Measurements from ENCODE around the gene CDC42SE2.
A peak's percentile ranks its signal among the peaks of the same experiment; 100 is the strongest.

The CDC42SE2 gene

DNA sequence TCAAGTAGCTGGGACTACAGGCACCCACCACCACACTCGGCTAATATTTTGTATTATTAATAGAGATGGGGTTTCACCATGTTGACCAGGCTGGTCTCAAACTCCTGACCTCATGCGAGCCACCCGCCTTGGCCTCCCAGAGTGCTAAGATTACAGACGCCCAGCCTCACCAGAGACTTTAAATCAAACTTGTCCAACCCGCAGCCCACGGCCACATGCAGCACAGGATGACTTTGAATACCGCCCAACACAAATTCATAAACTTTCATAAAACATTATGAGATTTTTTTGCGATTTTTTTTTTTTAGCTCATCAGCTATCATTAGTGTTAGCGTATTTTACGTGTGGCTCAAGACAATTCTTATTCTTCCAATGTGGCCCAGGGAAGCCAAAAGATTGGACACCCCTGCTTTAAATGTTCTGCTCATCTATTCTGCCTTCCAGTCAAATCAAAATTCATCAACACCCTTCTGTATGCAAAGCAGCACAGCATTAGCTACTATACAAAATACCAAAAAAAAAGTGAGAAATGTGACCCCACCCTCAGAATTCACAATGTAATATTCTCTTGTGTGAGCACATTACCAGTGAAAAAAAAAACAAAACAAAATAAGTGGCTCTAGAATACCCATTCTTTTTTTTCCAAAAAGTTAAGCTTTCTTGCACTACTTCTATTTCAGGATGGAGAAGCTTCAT lies 42.7 kb upstream of the CDC42SE2 start:
- no peak for DNase-seq (ENCODE audit: low read depth)
- TF ChIP-seq MYC (IDR thresholded peaks at IDR 0.05; ENCODE audit: low read depth, low read length) (no peak), MAX (IDR thresholded peaks at IDR 0.05; ENCODE audit: low read depth, low read length) (no peak), POLR2A (IDR thresholded peaks at IDR 0.05; ENCODE audit: extremely low read depth, insufficient read length) (no peak)
- TF ChIP-seq, protein P1, sequence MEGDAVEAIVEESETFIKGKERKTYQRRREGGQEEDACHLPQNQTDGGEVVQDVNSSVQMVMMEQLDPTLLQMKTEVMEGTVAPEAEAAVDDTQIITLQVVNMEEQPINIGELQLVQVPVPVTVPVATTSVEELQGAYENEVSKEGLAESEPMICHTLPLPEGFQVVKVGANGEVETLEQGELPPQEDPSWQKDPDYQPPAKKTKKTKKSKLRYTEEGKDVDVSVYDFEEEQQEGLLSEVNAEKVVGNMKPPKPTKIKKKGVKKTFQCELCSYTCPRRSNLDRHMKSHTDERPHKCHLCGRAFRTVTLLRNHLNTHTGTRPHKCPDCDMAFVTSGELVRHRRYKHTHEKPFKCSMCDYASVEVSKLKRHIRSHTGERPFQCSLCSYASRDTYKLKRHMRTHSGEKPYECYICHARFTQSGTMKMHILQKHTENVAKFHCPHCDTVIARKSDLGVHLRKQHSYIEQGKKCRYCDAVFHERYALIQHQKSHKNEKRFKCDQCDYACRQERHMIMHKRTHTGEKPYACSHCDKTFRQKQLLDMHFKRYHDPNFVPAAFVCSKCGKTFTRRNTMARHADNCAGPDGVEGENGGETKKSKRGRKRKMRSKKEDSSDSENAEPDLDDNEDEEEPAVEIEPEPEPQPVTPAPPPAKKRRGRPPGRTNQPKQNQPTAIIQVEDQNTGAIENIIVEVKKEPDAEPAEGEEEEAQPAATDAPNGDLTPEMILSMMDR (IDR thresholded peaks at IDR 0.05; ENCODE audit: low read depth, low read length), result no peak
- no peak overlapping the region for H3K4me3 ChIP-seq (ENCODE audit: low read depth, low read length)

- TF ChIP-seq POLR2A (IDR thresholded peaks at IDR 0.05; ENCODE audit: extremely low read depth, insufficient read length) (no peak), MYC (IDR thresholded peaks at IDR 0.05; ENCODE audit: low read depth, low read length) (no peak), MAX (IDR thresholded peaks at IDR 0.05; ENCODE audit: low read depth, low read length) (no peak)
- TF ChIP-seq, protein P1 (IDR thresholded peaks at IDR 0.05; ENCODE audit: low read depth, low read length), result no peak
- no peak overlapping the region for H3K4me3 ChIP-seq (ENCODE audit: low read depth, low read length)
- DNase-seq (ENCODE audit: low read depth), result peak; percentile 45
Measured at GRCh38 chr5:131221888-131222287, 42.0 kb upstream of the CDC42SE2 start.

DNA sequence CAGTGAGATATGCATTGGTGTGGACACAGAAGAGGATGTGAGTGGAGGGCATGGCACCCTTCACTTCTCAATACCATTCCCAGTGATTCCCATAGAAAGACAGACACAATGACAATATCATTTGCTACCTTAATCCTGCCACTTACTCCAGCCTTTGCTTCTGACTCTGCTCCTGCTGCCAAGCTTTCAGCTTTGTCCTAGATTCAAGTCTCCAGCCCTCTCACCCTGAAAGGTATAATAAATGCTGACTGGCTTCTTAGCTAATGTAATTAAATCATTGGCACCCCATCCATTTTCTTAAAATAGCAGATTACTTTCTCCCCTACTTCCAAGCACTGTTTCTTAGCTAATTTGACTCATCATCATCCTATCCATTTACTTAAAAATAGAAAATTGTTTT lies 41.1 kb upstream of the CDC42SE2 start:
- DNase-seq (ENCODE audit: low read depth), result no peak
- no peak overlapping the region for H3K4me3 ChIP-seq (ENCODE audit: low read depth, low read length)
- TF ChIP-seq, protein P1 (IDR thresholded peaks at IDR 0.05; ENCODE audit: low read depth, low read length), result no peak
- TF ChIP-seq MAX (IDR thresholded peaks at IDR 0.05; ENCODE audit: low read depth, low read length) (no peak), POLR2A (IDR thresholded peaks at IDR 0.05; ENCODE audit: extremely low read depth, insufficient read length) (no peak), MYC (IDR thresholded peaks at IDR 0.05; ENCODE audit: low read depth, low read length) (no peak)

GRCh38 chr5:131223751-131224386 lies 40.0 kb upstream of the CDC42SE2 start:
- H3K4me3 ChIP-seq (ENCODE audit: low read depth, low read length), result no peak overlapping the region
- no peak for TF ChIP-seq MYC (IDR thresholded peaks at IDR 0.05; ENCODE audit: low read depth, low read length)
- TF ChIP-seq, protein P1 (IDR thresholded peaks at IDR 0.05; ENCODE audit: low read depth, low read length), result no peak
- no peak for TF ChIP-seq MAX (IDR thresholded peaks at IDR 0.05; ENCODE audit: low read depth, low read length)
- no peak for TF ChIP-seq POLR2A (IDR thresholded peaks at IDR 0.05; ENCODE audit: extremely low read depth, insufficient read length)
- no peak for DNase-seq (ENCODE audit: low read depth)

DNA sequence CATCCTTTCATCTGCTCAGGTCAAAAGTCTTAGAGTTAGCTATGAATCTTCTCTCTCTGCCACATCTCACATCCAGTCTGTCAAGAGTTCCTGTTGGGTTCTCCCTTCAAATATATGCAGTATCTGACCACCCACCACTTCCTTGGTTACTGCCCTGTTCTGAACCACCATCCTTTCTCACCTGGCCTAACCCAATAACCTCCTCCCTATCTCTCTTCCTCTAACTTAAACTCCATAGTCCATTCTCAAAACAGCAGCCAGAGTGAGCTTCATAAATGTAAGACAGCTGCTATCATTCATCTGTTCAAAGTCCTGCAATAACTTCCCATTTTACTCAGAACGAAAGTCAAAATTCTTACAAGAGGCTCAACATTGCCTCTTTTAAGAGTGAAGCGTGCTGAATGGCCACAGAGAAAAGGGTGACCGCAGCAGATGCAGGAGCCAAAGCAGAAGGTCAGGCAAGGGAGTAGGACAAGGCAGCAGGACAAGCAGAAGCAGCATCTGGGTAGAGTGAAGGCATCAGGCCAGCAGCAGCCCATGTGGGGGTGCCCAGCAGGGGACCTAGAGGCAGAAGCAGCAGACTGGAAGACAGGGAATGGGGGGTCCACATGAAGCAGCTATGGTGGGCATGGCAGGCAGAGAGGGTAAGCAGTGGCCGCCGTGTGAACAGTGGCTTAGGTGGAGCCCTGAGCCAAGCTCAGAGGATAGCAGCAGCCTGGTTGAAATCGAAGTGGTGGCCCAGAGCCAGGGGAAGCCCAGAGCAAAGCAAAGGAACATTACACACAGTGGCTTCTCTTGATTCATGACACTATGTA lies 39.3 kb upstream of the CDC42SE2 start:
- peak; percentile 46 for DNase-seq (ENCODE audit: low read depth)
- TF ChIP-seq MAX (IDR thresholded peaks at IDR 0.05; ENCODE audit: low read depth, low read length) (no peak), POLR2A (IDR thresholded peaks at IDR 0.05; ENCODE audit: extremely low read depth, insufficient read length) (no peak), MYC (IDR thresholded peaks at IDR 0.05; ENCODE audit: low read depth, low read length) (no peak)
- TF ChIP-seq, protein P1 (IDR thresholded peaks at IDR 0.05; ENCODE audit: low read depth, low read length), result no peak
- H3K4me3 ChIP-seq (ENCODE audit: low read depth, low read length), result no peak overlapping the region

All from NB4 (cell line).